HCT116 (cell line): Measurements from ENCODE around the gene ALKBH7. TPM values are rescaled to one million over a fixed set of nuclear protein-coding genes. Genes with fewer than 3 reads are reported as not detected.

Experiments
- ATAC-seq: fragments of 200-7000 bp; cut with Tn5 transposase; 2 replicates; pipeline ENCODE4 v1.9.1; 2020; ENCODE audit warnings: mild to moderate bottlenecking, moderate library complexity
- BruUV-seq: library from RNA; stranded (reverse); fragments of 400-500 nt; replicated peaks from 2 replicates; lab custom pipeline; 2021; lab: Mats Ljungman, UMichigan
- CTCF ChIA-PET: fragments of 300-600 bp; sonication (Branson Sonifier 250); formaldehyde crosslinking; loops from one replicate; lab custom pipeline; 2021; ENCODE audit warnings: antibody characterized with exemption; lab: Charles Lee
- POLR2A ChIA-PET: fragments of 300-600, 350-600 bp; sonication (Branson Sonifier 250); formaldehyde crosslinking; loops from one replicate; lab custom pipeline; 2021; ENCODE audit warnings: antibody characterized with exemption; lab: Charles Lee
- RAD21 ChIA-PET, 2 experiments: fragments of 300-600 bp; sonication (Branson Sonifier 250); formaldehyde crosslinking; loops; one replicate each; lab custom pipeline; 2023; ENCODE audit warnings: low total read pairs in 2 of 2; ENCODE audit not compliant: uncharacterized antibody in 2 of 2, unreplicated experiment in 2 of 2, low non-redundant PET in 1 of 2; lab: Charles Lee
- DNase-seq: peaks from one replicate; pipeline ENCODE4 v3.0.0-alpha.2; 2010; ENCODE audit warnings: low read depth, low spot score
- H2AFZ ChIP-seq: fragments of 200-600 bp; shearing (Covaris generic), sonication (generic); 2 replicates; pipeline ENCODE4 v1.6.1; 2017; ENCODE audit warnings: low read depth, mixed run types, mixed read lengths, antibody characterized with exemption, low read length; ENCODE audit not compliant: poor library complexity, severe bottlenecking
- H3K27ac ChIP-seq: 2 replicates; pipeline ENCODE4 v1.5.1; 2012; ENCODE audit warnings: low read depth, low read length
- H3K27me3 ChIP-seq: fragments of 200-600 bp; sonication (generic); 2 replicates; pipeline ENCODE4 v1.6.1; 2016; ENCODE audit warnings: mixed run types, low read length, mixed read lengths; ENCODE audit not compliant: insufficient read depth
- H3K36me3 ChIP-seq, 2 experiments: fragments of 200-500 bp in 1 of 2; fragments of 200-600 bp in 1 of 2; sonication (Bioruptor generic) in 1 of 2; sonication (generic) in 1 of 2; 2 replicates each; pipeline versions ENCODE4 v1.5.1 to v1.6.1; 2014 to 2016; ENCODE audit warnings: low read length in 2 of 2, inconsistent platforms in 1 of 2, mixed read lengths in 1 of 2, mixed run types in 1 of 2; ENCODE audit not compliant: insufficient read depth in 2 of 2, control insufficient read depth in 1 of 2
- H3K4me1 ChIP-seq, 2 experiments: fragments of 200-600 bp in 1 of 2; sonication (generic) in 1 of 2; 2 replicates each; pipeline versions ENCODE4 v1.5.1 to v1.6.1; 2012 to 2017; ENCODE audit warnings: low read length in 2 of 2, inconsistent platforms in 1 of 2, mild to moderate bottlenecking in 1 of 2, mixed read lengths in 1 of 2, mixed run types in 1 of 2, moderate library complexity in 1 of 2; ENCODE audit not compliant: insufficient read depth in 2 of 2, control insufficient read depth in 1 of 2
- H3K4me2 ChIP-seq: fragments of 200-600 bp; sonication (generic); 2 replicates; pipeline ENCODE4 v1.6.1; 2017; ENCODE audit warnings: mixed run types, low read length, mixed read lengths
- H3K4me3 ChIP-seq, 2 experiments: fragments of 200-600 bp in 1 of 2; sonication (generic) in 1 of 2; replicated peaks in 1 of 2; 2 replicates each; pipeline ENCODE4 v1.5.1; 2011 to 2016; ENCODE audit warnings: low read length in 2 of 2, control low read depth in 1 of 2, low read depth in 1 of 2, mild to moderate bottlenecking in 1 of 2, mixed read lengths in 1 of 2, mixed run types in 1 of 2
- H3K79me2 ChIP-seq: fragments of 200-600 bp; sonication (generic); 2 replicates; pipeline ENCODE4 v1.6.1; 2017; ENCODE audit warnings: mild to moderate bottlenecking, mixed run types, low read length, moderate library complexity, mixed read lengths; ENCODE audit not compliant: insufficient read depth
- H3K9ac ChIP-seq: fragments of 200-600 bp; sonication (generic); 2 replicates; pipeline ENCODE4 v1.6.1; 2016; ENCODE audit warnings: low read length, mixed read lengths
- H3K9me2 ChIP-seq: fragments of 200-600 bp; sonication (generic), shearing (Covaris generic); 2 replicates; pipeline ENCODE4 v1.6.1; 2017; ENCODE audit warnings: mixed run types, mild to moderate bottlenecking, moderate library complexity; ENCODE audit not compliant: insufficient read depth
- H3K9me3 ChIP-seq, 2 experiments: fragments of 200-500 bp in 1 of 2; fragments of 200-600 bp in 1 of 2; sonication (Bioruptor generic) in 1 of 2; sonication (generic) in 1 of 2; 2 replicates each; pipeline ENCODE4 v1.6.1; 2014 to 2017; ENCODE audit warnings: low read length in 2 of 2, mixed read lengths in 2 of 2, inconsistent platforms in 1 of 2, low read depth in 1 of 2, mild to moderate bottlenecking in 1 of 2, mixed run types in 1 of 2, moderate library complexity in 1 of 2; ENCODE audit not compliant: control insufficient read depth in 1 of 2, insufficient read depth in 1 of 2
- H4K20me1 ChIP-seq: fragments of 200-600 bp; sonication (generic), shearing (Covaris generic); 2 replicates; pipeline ENCODE4 v1.6.1; 2017; ENCODE audit warnings: mixed run types, mild to moderate bottlenecking, moderate library complexity; ENCODE audit not compliant: insufficient read depth
- CBX3 ChIP-seq: IDR thresholded peaks from 2 replicates; pipeline ENCODE4 v1.6.1; 2012; ENCODE audit warnings: low read depth
- CEBPB ChIP-seq: IDR thresholded peaks from 2 replicates; pipeline ENCODE4 v1.6.1; 2012; ENCODE audit warnings: low read depth
- EZH2 ChIP-seq: fragments of 200-600 bp; sonication (generic); IDR thresholded peaks from 2 replicates; pipeline ENCODE4 v1.6.1; 2017; ENCODE audit warnings: antibody characterized with exemption, mixed run types
- POLR2A ChIP-seq: IDR thresholded peaks from 2 replicates; pipeline ENCODE4 v1.7.0; 2011; ENCODE audit warnings: borderline replicate concordance; ENCODE audit not compliant: insufficient read depth, insufficient read length; ENCODE audit errors: extremely low read depth
- RAD21 ChIP-seq: IDR thresholded peaks from 2 replicates; pipeline ENCODE4 v1.6.1; 2012; ENCODE audit warnings: low read depth, mild to moderate bottlenecking
- SIN3A ChIP-seq: IDR thresholded peaks from 2 replicates; pipeline ENCODE4 v1.6.1; 2012; ENCODE audit warnings: low read depth
- YY1 ChIP-seq: IDR thresholded peaks from 2 replicates; pipeline ENCODE4 v1.6.1; 2011; ENCODE audit warnings: low read length, low read depth, moderate library complexity, mild to moderate bottlenecking; ENCODE audit not compliant: insufficient replicate concordance; ENCODE audit errors: extremely low read depth
- ZNF274 ChIP-seq: fragments of 200-500 bp; sonication (Bioruptor generic); IDR thresholded peaks from 2 replicates; pipeline ENCODE4 v1.6.1; 2014; ENCODE audit warnings: mild to moderate bottlenecking, low read depth, low read length, inconsistent platforms
- intact Hi-C: fragments of 100-400 bp; cut with micrococcal nuclease; formaldehyde crosslinking; loops from 2 replicates; pipeline ENCODE4 v1.10.0; 2022
- total RNA-seq: library from RNA; stranded (reverse); gene quantifications from one replicate; pipeline ENCODE4 v1.2.1, GENCODE V29; 2021; ENCODE audit not compliant: unreplicated experiment

Gene ALKBH7
- total RNA-seq, 1 experiment from 2014 or later, result 57.1 TPM

DNA sequence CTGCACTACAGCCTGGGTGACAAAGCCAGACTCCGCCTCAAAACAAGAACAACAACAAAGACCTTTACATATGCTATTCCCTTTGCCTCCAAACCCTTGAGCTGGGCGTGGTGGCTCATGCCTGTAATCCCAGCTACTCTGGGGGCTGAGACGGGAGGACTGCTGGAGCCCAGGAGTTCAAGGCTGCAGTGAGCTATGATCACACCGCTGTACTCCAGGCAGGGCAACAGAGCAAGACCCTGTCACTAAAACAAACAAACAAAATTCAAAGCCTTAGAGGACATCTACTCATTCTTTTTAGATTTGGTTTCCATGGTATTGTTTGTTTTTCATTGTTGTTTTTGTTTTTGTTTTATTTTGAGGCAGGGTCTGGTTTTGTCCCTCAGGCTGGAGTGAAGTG is 47.0 kb upstream of the ALKBH7 start:
- no peaks in the 10 kb centered on the region for H3K9me2 ChIP-seq
- DNase-seq (no peak), ATAC-seq (no peak)
- no peak for TF ChIP-seq SIN3A
- ChIA-PET POLR2A (no interaction called here), RAD21 (no interaction called here), CTCF (no interaction called here)
- H3K36me3 ChIP-seq, result no peaks in the 10 kb centered on the region
- H3K4me3 ChIP-seq, result no peak overlapping the region
- no peaks in the 10 kb centered on the region for H3K4me1 ChIP-seq
- H3K27ac ChIP-seq, result no peak overlapping the region
- no peak overlapping the region for H3K9ac ChIP-seq
- H4K20me1 ChIP-seq, result no peaks in the 10 kb centered on the region
- BruUV-seq, result no TSS peak
- intact Hi-C loops, result no loop called here
- H2AFZ ChIP-seq, result no peak overlapping the region
- peaks cover 10% of the 10 kb centered on the region; the same call in 1 of the 2 replicates for H3K27me3 ChIP-seq
- H3K9me3 ChIP-seq, result no peaks in the 10 kb centered on the region
- no peaks in the 10 kb centered on the region for H3K79me2 ChIP-seq
- H3K4me2 ChIP-seq, result no peak overlapping the region

DNA sequence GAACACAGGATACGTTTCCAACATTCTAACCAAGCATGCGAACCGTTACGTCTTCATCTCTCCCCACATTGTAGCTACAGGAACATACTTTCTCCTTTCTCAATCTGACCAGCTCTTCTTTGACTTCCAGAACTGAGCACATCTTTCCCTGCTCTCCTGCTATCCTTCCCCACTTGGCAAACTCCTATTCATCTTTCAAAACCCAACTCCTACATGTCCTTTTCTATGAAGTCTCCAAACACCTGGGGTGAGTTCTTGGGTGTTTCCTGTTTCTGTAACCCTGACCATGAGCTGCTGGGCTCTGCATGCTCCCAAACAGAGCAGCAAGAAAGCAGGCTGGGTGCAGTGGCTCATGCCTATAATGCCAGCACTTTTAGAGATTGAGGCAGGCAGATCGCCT is 45.8 kb upstream of the ALKBH7 start:
- ATAC-seq, result no peak
- intact Hi-C loops, result no loop called here
- no peak overlapping the region for H3K4me3 ChIP-seq
- BruUV-seq, result no TSS peak
- H2AFZ ChIP-seq, result no peak overlapping the region
- RAD21 ChIA-PET, result no interaction called here
- POLR2A ChIA-PET, result no interaction called here
- DNase-seq, result no peak
- H3K9ac ChIP-seq, result no peak overlapping the region
- H3K9me3 ChIP-seq, result no peaks in the 10 kb centered on the region
- H3K4me2 ChIP-seq, result no peak overlapping the region
- TF ChIP-seq YY1, result no peak
- TF ChIP-seq CEBPB, result no peak
- no peak for TF ChIP-seq EZH2
- TF ChIP-seq SIN3A, result no peak
- no peak for TF ChIP-seq POLR2A
- no peak for TF ChIP-seq RAD21
- TF ChIP-seq CBX3, result no peak
- no peak for TF ChIP-seq ZNF274
- H3K79me2 ChIP-seq, result no peaks in the 10 kb centered on the region
- H3K36me3 ChIP-seq, result no peaks in the 10 kb centered on the region
- H3K9me2 ChIP-seq, result no peaks in the 10 kb centered on the region
- no peak overlapping the region for H3K27ac ChIP-seq
- H3K4me1 ChIP-seq, result no peaks in the 10 kb centered on the region
- peaks cover 8% of the 10 kb centered on the region; the same call in 1 of the 2 replicates for H3K27me3 ChIP-seq
- no peaks in the 10 kb centered on the region for H4K20me1 ChIP-seq
- CTCF ChIA-PET, result interaction anchor here (0.6 kb wide), 1 partner anchor 27 kb away, joined by 3 read pairs; no protein-coding TSS in a partner anchor
